ENCODE data around the gene RABGGTB.

DNA sequence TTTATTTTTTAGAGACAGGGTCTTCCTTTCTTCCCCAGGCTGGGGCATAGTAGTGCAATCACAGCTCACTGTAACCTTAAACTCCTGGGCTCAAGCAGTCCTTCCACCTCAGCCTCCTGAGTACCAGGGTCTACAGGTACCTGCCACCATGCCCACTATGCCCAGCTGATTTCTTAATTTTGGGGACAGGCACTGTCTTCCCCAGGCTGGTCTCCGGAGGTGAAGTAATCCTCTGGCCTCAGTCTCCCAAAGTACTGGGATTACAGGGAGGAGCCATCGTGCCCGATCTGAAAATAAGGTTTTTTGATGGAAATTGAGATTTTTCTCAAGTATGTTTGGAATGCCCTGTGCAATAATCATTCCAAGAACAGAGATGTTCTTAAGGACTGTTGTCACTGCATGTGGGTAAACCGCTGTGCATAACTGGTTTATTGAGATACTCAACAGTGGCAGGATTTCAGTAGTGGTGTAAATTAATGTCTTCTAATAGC lies 9.7 kb downstream of the RABGGTB start:
- no peak for TF ChIP-seq GATA2 (IDR thresholded peaks at IDR 0.05; ENCODE audit: low read depth, low read length)
- TF ChIP-seq GATA3 (IDR thresholded peaks at IDR 0.05; ENCODE audit: low read depth, low read length), result no peak

Measured in SH-SY5Y (cell line).